ENCODE data around the gene FAT4.

The FAT4 gene

GRCh38 chr4:125325733-125326132, 11.0 kb downstream of the FAT4 start:
- TF ChIP-seq CTCF (IDR thresholded peaks at IDR 0.05; ENCODE audit: low read depth, low read length) = no peak
- H3K4me3 ChIP-seq (replicated peaks in 1 of 2; ENCODE audit: low read depth in 2 of 2, low read length in 2 of 2) = no peak overlapping the region
- DNase-seq (ENCODE audit: low read depth in 2 of 2) = no peak

DNA sequence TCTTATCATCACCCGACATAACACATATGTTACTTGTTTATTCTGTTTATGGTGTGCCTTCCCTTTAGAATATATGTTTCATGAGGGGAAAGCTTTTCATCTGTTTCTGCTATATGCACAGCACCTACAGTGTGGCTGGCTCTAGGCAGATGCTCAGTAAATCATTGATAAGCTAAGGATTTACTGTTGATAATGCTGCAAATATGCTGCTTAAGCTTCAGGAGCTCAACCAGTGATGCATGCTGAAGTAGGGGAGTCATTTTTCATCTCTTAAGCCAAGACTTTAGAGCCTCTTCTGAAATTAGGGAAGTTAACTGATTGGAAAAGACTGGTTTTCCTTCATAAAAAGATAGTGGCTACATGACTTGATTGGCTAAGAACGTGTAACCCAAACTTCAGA, 16.4 kb downstream of the FAT4 start:
- H3K4me3 ChIP-seq (replicated peaks in 1 of 2; ENCODE audit: low read depth in 2 of 2, low read length in 2 of 2) = no peak overlapping the region
- DNase-seq (ENCODE audit: low read depth in 2 of 2) = no peak
- no peak for TF ChIP-seq CTCF (IDR thresholded peaks at IDR 0.05; ENCODE audit: low read depth, low read length)

DNA sequence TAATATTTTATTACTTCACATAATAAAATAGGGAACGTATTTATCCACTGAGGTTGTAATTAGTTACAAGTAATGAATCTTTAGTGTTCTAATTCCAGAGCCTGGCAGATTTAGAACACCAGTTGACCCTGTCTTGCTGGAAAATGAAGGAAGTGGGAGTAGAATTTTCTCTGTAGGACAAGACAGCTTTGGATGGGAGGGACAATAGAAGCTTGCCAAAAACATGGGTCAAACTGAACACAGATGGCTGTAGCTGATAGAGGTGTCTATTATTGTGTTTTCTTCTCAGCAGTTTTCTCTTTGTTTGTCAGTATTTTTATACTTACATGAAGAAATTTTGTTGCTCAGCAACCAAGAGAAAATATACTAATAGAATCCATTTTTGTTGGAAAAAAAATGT, 20.2 kb downstream of the FAT4 start:
- TF ChIP-seq CTCF (IDR thresholded peaks at IDR 0.05; ENCODE audit: low read depth, low read length) = no peak
- no peak overlapping the region for H3K4me3 ChIP-seq (replicated peaks in 1 of 2; ENCODE audit: low read depth in 2 of 2, low read length in 2 of 2)
- no peak for DNase-seq (ENCODE audit: low read depth in 2 of 2)

DNA sequence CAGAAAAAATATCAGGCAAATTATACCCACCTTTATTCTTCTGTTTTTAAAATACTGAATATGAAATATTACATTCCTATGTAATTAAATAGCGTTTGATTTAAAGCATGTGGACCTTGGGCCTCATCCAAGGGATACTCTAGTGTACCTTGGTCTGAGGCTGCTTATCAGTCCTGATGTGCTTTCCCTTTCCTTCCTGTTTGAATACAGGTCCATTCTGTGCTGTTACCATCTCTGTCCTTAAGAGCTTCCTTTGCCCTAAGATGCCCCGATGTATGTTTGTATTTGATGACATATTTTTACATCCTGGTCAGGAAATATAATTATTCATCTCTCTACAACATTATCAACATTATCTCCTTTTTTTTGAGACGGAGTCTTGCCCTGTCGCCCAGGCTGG, 24.1 kb downstream of the FAT4 start:
- H3K4me3 ChIP-seq (replicated peaks in 1 of 2; ENCODE audit: low read depth in 2 of 2, low read length in 2 of 2) = no peak overlapping the region
- no peak for TF ChIP-seq CTCF (IDR thresholded peaks at IDR 0.05; ENCODE audit: low read depth, low read length)
- DNase-seq (ENCODE audit: low read depth in 2 of 2) = no peak

- TF ChIP-seq CTCF (IDR thresholded peaks at IDR 0.05; ENCODE audit: low read depth, low read length) = no peak
- no peak for DNase-seq (ENCODE audit: low read depth in 2 of 2)
- no peak overlapping the region for H3K4me3 ChIP-seq (replicated peaks in 1 of 2; ENCODE audit: low read depth in 2 of 2, low read length in 2 of 2)
Observed at GRCh38 chr4:125344198-125344597, 29.4 kb downstream of the FAT4 start.

- DNase-seq (ENCODE audit: low read depth in 2 of 2) = no peak
- no peak for TF ChIP-seq CTCF (IDR thresholded peaks at IDR 0.05; ENCODE audit: low read depth, low read length)
- no peak overlapping the region for H3K4me3 ChIP-seq (replicated peaks in 1 of 2; ENCODE audit: low read depth in 2 of 2, low read length in 2 of 2)
Observed at GRCh38 chr4:125346616-125347015, 31.9 kb downstream of the FAT4 start.

- H3K4me3 ChIP-seq (replicated peaks in 1 of 2; ENCODE audit: low read depth in 2 of 2, low read length in 2 of 2) = no peak overlapping the region
- no peak for DNase-seq (ENCODE audit: low read depth in 2 of 2)
- no peak for TF ChIP-seq CTCF (IDR thresholded peaks at IDR 0.05; ENCODE audit: low read depth, low read length)
Observed at GRCh38 chr4:125350470-125351135, 35.8 kb downstream of the FAT4 start.
